K562 (cell line): ENCODE results near the gene RNU6-9. TPM values are rescaled to one million over a fixed set of nuclear protein-coding genes. Genes with fewer than 3 reads are reported as not detected.

Experiments used
- C11orf30 ChIP-seq: fragments of 450-650 bp; IDR thresholded peaks from 2 replicates; pipeline ENCODE4 v1.6.1; 2016; ENCODE audit warnings: low read depth, mild to moderate bottlenecking
- CAMTA2 ChIP-seq: fragments of 250-450 bp; sonication (Bioruptor Pico); conservative IDR thresholded peaks from 2 replicates; pipeline ENCODE4 v1.5.1; 2022
- DIDO1 ChIP-seq: fragments of 450-650 bp; IDR thresholded peaks from 2 replicates; pipeline ENCODE4 v1.6.1; 2016; ENCODE audit warnings: low read depth, missing biosample characterization, missing genetic modification characterization
- HEY1 ChIP-seq: fragments of 250-450 bp; sonication (Bioruptor Pico); IDR thresholded peaks from 2 replicates; pipeline ENCODE4 v1.5.0; 2020; ENCODE audit warnings: mild to moderate bottlenecking, moderate library complexity, borderline replicate concordance
- MCM2 ChIP-seq: fragments of 450-650 bp; IDR thresholded peaks from 2 replicates; pipeline ENCODE4 v1.6.1; 2017; ENCODE audit warnings: low read depth, mild to moderate bottlenecking
- SP1 ChIP-seq: sonication (generic); formaldehyde crosslinking; IDR thresholded peaks from 2 replicates; pipeline ENCODE4 v1.8.1; 2022; ENCODE audit warnings: mild to moderate bottlenecking, missing genetic modification reagents
- U2AF2 ChIP-seq: fragments of 200-400 bp; formaldehyde crosslinking; optimal IDR thresholded peaks from 2 replicates; pipeline ENCODE3; 2017; ENCODE audit warnings: low read depth, mild to moderate bottlenecking, low read length
- ZNF354B ChIP-seq: fragments of 250-450 bp; sonication (Bioruptor Pico); IDR thresholded peaks from 2 replicates; pipeline ENCODE4 v1.4.0; 2020
- ZNF551 ChIP-seq: fragments of 250-450 bp; sonication (Bioruptor Pico); IDR thresholded peaks from 2 replicates; pipeline ENCODE4 v1.5.0; 2021; ENCODE audit warnings: mild to moderate bottlenecking, moderate library complexity
- ZNF655 ChIP-seq: fragments of 250-450 bp; sonication (Bioruptor Pico); IDR thresholded peaks from 2 replicates; pipeline ENCODE4 v1.5.0; 2021
- polyA plus RNA-seq, 8 experiments: library from polyadenylated mRNA; depleted of rRNA in 4 of 8; stranded (reverse) in 5 of 8; unstranded in 3 of 8; fragments of >200 nt; fragmentation: Nextera tagmentation in 2 of 8; fragmentation: Illumina TruSeq in 1 of 8; extraction: Ambion mirVana in 2 of 8; extraction: Trizol in 1 of 8; gene quantifications; 2 replicates each; pipeline versions ENCODE4 v1.2.1 to v1.2.3, GENCODE V29; 2011 to 2014; ENCODE audit warnings: inconsistent platforms in 1 of 8, missing spikeins in 1 of 8
- total RNA-seq, 7 experiments: library from RNA; depleted of rRNA in 6 of 7; stranded (reverse); fragments of >200 nt in 6 of 7; fragmentation: Illumina TruSeq in 2 of 7; extraction: Trizol in 2 of 7; gene quantifications; 2 replicates each; pipeline versions ENCODE4 v1.2.1 to v1.2.3, GENCODE V29; 2011 to 2021; ENCODE audit warnings: low replicate concordance in 1 of 7
- TF ChIP-seq, protein P1 (sequence below): sonication (generic); formaldehyde crosslinking; IDR thresholded peaks from 2 replicates; pipeline ENCODE4 v1.8.1; 2022; ENCODE audit warnings: missing genetic modification reagents

RNU6-9 gene
- total and polyA plus RNA-seq, 9 of the 15 experiments (the other 6 are each of a cell fraction or from before 2014, with no cell fraction given): not detected

- TF ChIP-seq, protein P1, sequence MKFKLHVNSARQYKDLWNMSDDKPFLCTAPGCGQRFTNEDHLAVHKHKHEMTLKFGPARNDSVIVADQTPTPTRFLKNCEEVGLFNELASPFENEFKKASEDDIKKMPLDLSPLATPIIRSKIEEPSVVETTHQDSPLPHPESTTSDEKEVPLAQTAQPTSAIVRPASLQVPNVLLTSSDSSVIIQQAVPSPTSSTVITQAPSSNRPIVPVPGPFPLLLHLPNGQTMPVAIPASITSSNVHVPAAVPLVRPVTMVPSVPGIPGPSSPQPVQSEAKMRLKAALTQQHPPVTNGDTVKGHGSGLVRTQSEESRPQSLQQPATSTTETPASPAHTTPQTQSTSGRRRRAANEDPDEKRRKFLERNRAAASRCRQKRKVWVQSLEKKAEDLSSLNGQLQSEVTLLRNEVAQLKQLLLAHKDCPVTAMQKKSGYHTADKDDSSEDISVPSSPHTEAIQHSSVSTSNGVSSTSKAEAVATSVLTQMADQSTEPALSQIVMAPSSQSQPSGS (CRISPR knock-in tag): no peak
- TF ChIP-seq ZNF655 (CRISPR knock-in tag) (no peak), SP1 (CRISPR knock-in tag) (peak; percentile 47; the same call in 1 of the 2 replicates), C11orf30 (no peak), DIDO1 (tag) (no peak), CAMTA2 (no peak), ZNF354B (no peak), U2AF2 (no peak), HEY1 (CRISPR knock-in tag) (no peak), ZNF551 (CRISPR knock-in tag) (no peak), MCM2 (no peak)
Observed at GRCh38 chr19:913080-913748, 19.9 kb downstream of the RNU6-9 start, which contains the start of gene R3HDM4 (continued).
